NB4 (cell line): Measurements from ENCODE around the gene IGFL1.

Experiments used
- CTCF ChIP-seq: IDR thresholded peaks from one replicate; pipeline ENCODE4 v1.5.1; 2012; ENCODE audit warnings: low read depth, low read length
- MAX ChIP-seq: IDR thresholded peaks from 2 replicates; pipeline ENCODE4 v1.6.1; 2011; ENCODE audit warnings: low read depth, low read length
- MYC ChIP-seq: IDR thresholded peaks from 2 replicates; pipeline ENCODE4 v1.6.1; 2011; ENCODE audit warnings: low read depth, low read length
- POLR2A ChIP-seq: IDR thresholded peaks from 2 replicates; pipeline ENCODE4 v1.6.1; 2011; ENCODE audit warnings: mild to moderate bottlenecking; ENCODE audit not compliant: insufficient read length; ENCODE audit errors: extremely low read depth

- TF ChIP-seq CTCF (no peak), POLR2A (no peak), MYC (no peak), MAX (no peak)
Measured at GRCh38 chr19:46241626-46242025, 12.1 kb downstream of the IGFL1 start.
